Adrenal gland (tissue), 5 donors: ENCODE measurements around the gene PODXL.

Source experiments
- POLR2A ChIP-seq, 2 donors: fragments of 450-650 bp; IDR thresholded peaks; one replicate each; pipeline ENCODE4 v1.6.1; 2017; ENCODE audit warnings: antibody characterized with exemption in 2 of 2, mild to moderate bottlenecking in 2 of 2, moderate library complexity in 1 of 2
- TF ChIP-seq, protein P1 (sequence below), 6 experiments: fragments of 450-650 bp in 4 of 6; fragments of 200-600 bp in 2 of 6; sonication (generic) in 1 of 6; IDR thresholded peaks; 1 replicate in 5 of 6; 2 replicates in 1 of 6; pipeline versions ENCODE4 v1.5.1 to v1.8.0; 2016 to 2021; ENCODE audit warnings: antibody characterized with exemption in 6 of 6, mild to moderate bottlenecking in 2 of 6, moderate library complexity in 1 of 6
- donor health status: DM: no; HTN: no; CAD: no.

DNA sequence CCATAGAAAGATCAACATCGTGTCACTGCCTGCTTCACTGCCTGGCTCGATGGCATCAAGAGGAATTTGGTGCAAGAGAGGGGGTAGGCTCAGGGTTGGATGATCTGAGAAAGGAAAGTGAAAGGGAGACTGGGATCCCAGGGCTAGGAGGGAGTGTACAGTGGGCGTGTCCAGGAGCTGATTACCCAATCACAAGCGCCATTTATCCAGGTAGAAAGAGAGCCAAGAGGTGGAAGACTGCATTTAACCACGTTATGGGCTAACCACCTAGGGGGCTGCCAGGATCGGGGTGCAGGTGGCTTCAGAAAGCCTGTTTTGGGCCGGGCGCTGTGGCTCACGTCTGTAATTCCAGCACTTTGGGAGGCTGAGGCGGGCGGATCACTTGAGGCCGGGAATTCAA is 10.3 kb downstream of the PODXL start:
- TF ChIP-seq, protein P1, sequence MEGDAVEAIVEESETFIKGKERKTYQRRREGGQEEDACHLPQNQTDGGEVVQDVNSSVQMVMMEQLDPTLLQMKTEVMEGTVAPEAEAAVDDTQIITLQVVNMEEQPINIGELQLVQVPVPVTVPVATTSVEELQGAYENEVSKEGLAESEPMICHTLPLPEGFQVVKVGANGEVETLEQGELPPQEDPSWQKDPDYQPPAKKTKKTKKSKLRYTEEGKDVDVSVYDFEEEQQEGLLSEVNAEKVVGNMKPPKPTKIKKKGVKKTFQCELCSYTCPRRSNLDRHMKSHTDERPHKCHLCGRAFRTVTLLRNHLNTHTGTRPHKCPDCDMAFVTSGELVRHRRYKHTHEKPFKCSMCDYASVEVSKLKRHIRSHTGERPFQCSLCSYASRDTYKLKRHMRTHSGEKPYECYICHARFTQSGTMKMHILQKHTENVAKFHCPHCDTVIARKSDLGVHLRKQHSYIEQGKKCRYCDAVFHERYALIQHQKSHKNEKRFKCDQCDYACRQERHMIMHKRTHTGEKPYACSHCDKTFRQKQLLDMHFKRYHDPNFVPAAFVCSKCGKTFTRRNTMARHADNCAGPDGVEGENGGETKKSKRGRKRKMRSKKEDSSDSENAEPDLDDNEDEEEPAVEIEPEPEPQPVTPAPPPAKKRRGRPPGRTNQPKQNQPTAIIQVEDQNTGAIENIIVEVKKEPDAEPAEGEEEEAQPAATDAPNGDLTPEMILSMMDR (IDR thresholded peaks at IDR 0.05) = no peak
- no peak for TF ChIP-seq POLR2A (IDR thresholded peaks at IDR 0.05)
